Neural progenitor cell (in vitro differentiated cells): Measurements from ENCODE around the gene PCDH15. TPM values are rescaled to one million over a fixed set of nuclear protein-coding genes. Genes with fewer than 3 reads are reported as not detected.

Experiments
- DNase-seq: peaks from one replicate; pipeline ENCODE4 v3.0.0-alpha.2; 2016; ENCODE audit warnings: low spot score
- H2AFZ ChIP-seq: fragments of 200-600 bp; sonication (generic); replicated peaks from 2 replicates; pipeline ENCODE4 v1.6.1; 2016; ENCODE audit warnings: antibody characterized with exemption
- H3F3A ChIP-seq: fragments of 200-600 bp; sonication (generic); 2 replicates; pipeline ENCODE4 v1.6.1; 2016; ENCODE audit warnings: antibody characterized with exemption, low read depth
- H3K27ac ChIP-seq: fragments of 200-600 bp; sonication (generic); 2 replicates; pipeline ENCODE4 v1.5.1; 2016; ENCODE audit warnings: mild to moderate bottlenecking
- H3K27me3 ChIP-seq: fragments of 200-600 bp; sonication (generic); 2 replicates; pipeline ENCODE4 v1.6.1; 2016; ENCODE audit warnings: mild to moderate bottlenecking, moderate library complexity
- H3K36me3 ChIP-seq: fragments of 200-600 bp; sonication (generic); 2 replicates; pipeline ENCODE4 v1.5.1; 2016
- H3K4me1 ChIP-seq: fragments of 200-600 bp; sonication (generic); 2 replicates; pipeline ENCODE4 v1.6.1; 2016; ENCODE audit warnings: mixed run types
- H3K4me2 ChIP-seq: fragments of 200-600 bp; sonication (generic); 2 replicates; pipeline ENCODE4 v1.6.1; 2016
- H3K4me3 ChIP-seq: fragments of 200-600 bp; sonication (generic); 2 replicates; pipeline ENCODE4 v1.5.1; 2016
- H3K79me2 ChIP-seq: fragments of 200-600 bp; sonication (generic); 2 replicates; pipeline ENCODE4 v1.6.1; 2016; ENCODE audit warnings: low read depth
- H3K9ac ChIP-seq: fragments of 200-600 bp; sonication (generic); 2 replicates; pipeline ENCODE4 v1.6.1; 2016
- H3K9me3 ChIP-seq: fragments of 200-600 bp; sonication (generic); 2 replicates; pipeline ENCODE4 v1.5.1; 2016; ENCODE audit warnings: low read depth
- H4K20me1 ChIP-seq: fragments of 200-600 bp; sonication (generic); 2 replicates; pipeline ENCODE4 v1.6.1; 2016; ENCODE audit warnings: low read depth
- H3K27ac Mint-ChIP-seq: 3 replicates; pipeline ENCODE4 v1.8.0; 2021; ENCODE audit warnings: mixed read lengths
- H3K27me3 Mint-ChIP-seq: 2 replicates; pipeline ENCODE4 v1.8.0; 2022; ENCODE audit warnings: low read depth, mild to moderate bottlenecking, inconsistent platforms, moderate library complexity, mixed read lengths; ENCODE audit not compliant: insufficient read depth
- H3K36me3 Mint-ChIP-seq: 3 replicates; pipeline ENCODE4 v1.8.0; 2021; ENCODE audit warnings: mixed read lengths
- H3K4me1 Mint-ChIP-seq: 3 replicates; pipeline ENCODE4 v1.8.0; 2021; ENCODE audit warnings: mixed read lengths
- H3K4me3 Mint-ChIP-seq: 3 replicates; pipeline ENCODE4 v1.8.0; 2021; ENCODE audit warnings: mild to moderate bottlenecking, moderate library complexity, mixed read lengths
- H3K9me3 Mint-ChIP-seq: 3 replicates; pipeline ENCODE4 v1.8.0; 2020; ENCODE audit warnings: mixed read lengths
- CTCF ChIP-seq: fragments of 200-600 bp; sonication (generic); IDR thresholded peaks from 2 replicates; pipeline ENCODE4 v1.5.1; 2017; ENCODE audit warnings: antibody characterized with exemption, mild to moderate bottlenecking
- EZH2 ChIP-seq: fragments of 200-600 bp; sonication (generic); IDR thresholded peaks from 2 replicates; pipeline ENCODE4 v1.6.1; 2017; ENCODE audit warnings: antibody characterized with exemption, mild to moderate bottlenecking, moderate library complexity
- EZH2phosphoT487 ChIP-seq: fragments of 200-600 bp; sonication (generic); IDR thresholded peaks from 2 replicates; pipeline ENCODE4 v1.6.1; 2017; ENCODE audit warnings: antibody characterized with exemption
- total RNA-seq: library from RNA; depleted of rRNA; stranded (reverse); fragments of >200 nt; gene quantifications from 2 replicates; pipeline ENCODE4 v1.2.3, GENCODE V29; 2015; ENCODE audit warnings: low replicate concordance

Gene PCDH15
- total RNA-seq, 1 donor from 2014 or later: 0.17 TPM

DNA sequence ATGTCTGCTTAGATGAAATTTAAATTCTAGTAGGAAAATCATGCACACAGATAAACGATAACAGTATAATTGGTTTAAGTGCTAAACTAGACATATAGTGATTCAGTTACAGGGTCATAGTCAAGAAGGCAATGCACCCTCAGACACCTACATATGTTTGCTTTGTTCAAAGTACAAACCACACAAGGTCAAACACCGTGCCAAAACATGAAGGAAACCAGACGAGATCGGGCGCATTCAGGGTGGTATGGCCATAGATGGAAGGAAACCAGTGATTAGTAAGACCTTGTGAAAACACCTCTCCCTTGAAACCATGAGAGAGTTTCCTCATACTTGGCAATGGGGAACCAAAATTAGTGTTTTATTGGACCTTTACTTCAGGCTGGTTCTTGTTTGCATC, 906.9 kb downstream of the PCDH15 start:
- H4K20me1 ChIP-seq: no peaks in the 10 kb centered on the region
- H3K36me3 Mint-ChIP-seq: no peaks in the 10 kb centered on the region
- no peak for DNase-seq
- H2AFZ ChIP-seq: no peak overlapping the region
- H3K4me3 ChIP-seq: no peak overlapping the region
- no peaks in the 10 kb centered on the region for H3K9me3 Mint-ChIP-seq
- H3K4me3 Mint-ChIP-seq: no peak overlapping the region
- TF ChIP-seq EZH2 (no peak), EZH2phosphoT487 (no peak), CTCF (no peak)
- H3K27ac Mint-ChIP-seq: no peak overlapping the region
- no peaks in the 10 kb centered on the region for H3K27me3 Mint-ChIP-seq
- no peaks in the 10 kb centered on the region for H3K27me3 ChIP-seq
- H3K27ac ChIP-seq: no peak overlapping the region
- H3K4me1 ChIP-seq: no peaks in the 10 kb centered on the region
- no peaks in the 10 kb centered on the region for H3K9me3 ChIP-seq
- no peaks in the 10 kb centered on the region for H3K4me1 Mint-ChIP-seq
- H3K4me2 ChIP-seq: no peak overlapping the region
- no peaks in the 10 kb centered on the region for H3K79me2 ChIP-seq
- no peaks in the 10 kb centered on the region for H3F3A ChIP-seq
- H3K9ac ChIP-seq: no peak overlapping the region
- H3K36me3 ChIP-seq: no peaks in the 10 kb centered on the region

- no peaks in the 10 kb centered on the region for H3K36me3 Mint-ChIP-seq
- H3K4me1 Mint-ChIP-seq: no peaks in the 10 kb centered on the region
Observed at GRCh38 chr10:53893061-53893460, 908.0 kb downstream of the PCDH15 start.

DNA sequence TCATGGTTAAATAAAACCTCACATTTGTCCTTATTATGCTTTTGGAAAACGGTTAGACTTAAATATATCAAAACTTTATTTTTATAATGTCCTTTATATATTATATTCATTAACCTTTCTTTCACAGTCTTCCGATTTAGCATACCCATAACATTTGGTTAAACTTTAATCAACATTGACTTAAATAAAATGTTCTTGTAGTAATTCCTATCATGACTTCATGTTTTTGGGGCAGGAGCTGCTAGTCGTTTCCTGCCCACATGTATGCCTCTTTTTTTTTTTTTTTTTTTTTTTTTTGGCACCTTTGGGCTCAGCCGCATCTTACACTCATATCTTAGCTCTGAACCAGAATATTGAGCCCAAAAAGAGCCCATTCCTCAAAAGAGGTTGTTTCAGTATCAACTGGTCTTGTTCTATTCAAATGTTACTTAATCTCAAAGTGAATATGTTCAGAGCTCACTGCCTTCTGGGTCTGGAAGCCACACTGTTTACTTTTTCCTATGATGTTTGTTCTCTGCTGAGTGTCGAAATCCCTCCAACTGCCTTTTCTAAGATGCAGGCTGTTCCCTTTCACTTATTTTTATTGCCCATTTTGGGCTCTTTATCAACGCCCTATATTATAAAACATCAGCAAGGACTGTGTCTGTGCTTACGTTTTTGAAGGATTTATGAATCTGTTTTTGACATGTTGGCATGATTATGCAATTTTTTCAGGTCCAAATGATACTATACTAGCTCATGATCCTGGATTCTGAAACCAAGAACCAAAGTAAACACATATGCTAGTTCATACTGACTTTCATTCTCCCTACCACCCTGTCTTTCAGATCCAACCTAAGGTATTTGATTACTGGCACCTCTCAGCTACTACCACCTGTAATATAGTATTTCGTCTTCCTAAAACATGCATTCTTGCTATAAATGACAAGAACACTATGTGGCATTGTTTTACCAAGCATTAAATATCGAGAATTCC, 914.4 kb downstream of the PCDH15 start:
- no peaks in the 10 kb centered on the region for H3F3A ChIP-seq
- H3K9me3 ChIP-seq: no peaks in the 10 kb centered on the region
- H3K9me3 Mint-ChIP-seq: no peaks in the 10 kb centered on the region
- no peaks in the 10 kb centered on the region for H4K20me1 ChIP-seq
- no peak overlapping the region for H3K9ac ChIP-seq
- no peaks in the 10 kb centered on the region for H3K4me1 ChIP-seq
- H3K36me3 ChIP-seq: no peaks in the 10 kb centered on the region
- H3K4me3 Mint-ChIP-seq: no peak overlapping the region
- H3K36me3 Mint-ChIP-seq: no peaks in the 10 kb centered on the region
- H3K27me3 ChIP-seq: no peaks in the 10 kb centered on the region
- H3K4me3 ChIP-seq: no peak overlapping the region
- no peak for TF ChIP-seq EZH2phosphoT487
- TF ChIP-seq CTCF: no peak
- no peak for TF ChIP-seq EZH2
- H3K27me3 Mint-ChIP-seq: no peaks in the 10 kb centered on the region
- H3K4me1 Mint-ChIP-seq: no peaks in the 10 kb centered on the region
- H2AFZ ChIP-seq: peak overlapping the region; percentile 57
- DNase-seq: no peak
- no peaks in the 10 kb centered on the region for H3K79me2 ChIP-seq
- no peak overlapping the region for H3K27ac Mint-ChIP-seq
- no peak overlapping the region for H3K4me2 ChIP-seq
- no peak overlapping the region for H3K27ac ChIP-seq

More at GRCh38 chr10:53893061-53893460, 908.0 kb downstream of the PCDH15 start:
- Histone ChIP-seq H2AFZ (no peak overlapping the region), H3K36me3 (no peaks in the 10 kb centered on the region), H3K9me3 (no peaks in the 10 kb centered on the region), H3K4me2 (no peak overlapping the region), H3K4me1 (no peaks in the 10 kb centered on the region), H3K79me2 (no peaks in the 10 kb centered on the region), H3K4me3 (no peak overlapping the region), H3K27ac (no peak overlapping the region), H3K27me3 (no peaks in the 10 kb centered on the region), H4K20me1 (no peaks in the 10 kb centered on the region), H3F3A (no peaks in the 10 kb centered on the region), H3K9ac (no peak overlapping the region)
- Mint-ChIP-seq H3K9me3 (no peaks in the 10 kb centered on the region), H3K4me3 (no peak overlapping the region), H3K27ac (no peak overlapping the region), H3K27me3 (no peaks in the 10 kb centered on the region)
- TF ChIP-seq EZH2: no peak
- no peak for TF ChIP-seq CTCF
- TF ChIP-seq EZH2phosphoT487: no peak
- DNase-seq: no peak
